GM12801 (cell line): Measurements from ENCODE around the gene ALX1.

Source experiments
- TF ChIP-seq, protein P1 (sequence below): IDR thresholded peaks from one replicate; pipeline ENCODE4 v1.5.1; 2011; ENCODE audit warnings: control low read depth; ENCODE audit not compliant: insufficient read length; ENCODE audit errors: extremely low read depth

ALX1 gene

GRCh38 chr12:85308374-85308773 lies 28.4 kb downstream of the ALX1 start:
- TF ChIP-seq, protein P1, sequence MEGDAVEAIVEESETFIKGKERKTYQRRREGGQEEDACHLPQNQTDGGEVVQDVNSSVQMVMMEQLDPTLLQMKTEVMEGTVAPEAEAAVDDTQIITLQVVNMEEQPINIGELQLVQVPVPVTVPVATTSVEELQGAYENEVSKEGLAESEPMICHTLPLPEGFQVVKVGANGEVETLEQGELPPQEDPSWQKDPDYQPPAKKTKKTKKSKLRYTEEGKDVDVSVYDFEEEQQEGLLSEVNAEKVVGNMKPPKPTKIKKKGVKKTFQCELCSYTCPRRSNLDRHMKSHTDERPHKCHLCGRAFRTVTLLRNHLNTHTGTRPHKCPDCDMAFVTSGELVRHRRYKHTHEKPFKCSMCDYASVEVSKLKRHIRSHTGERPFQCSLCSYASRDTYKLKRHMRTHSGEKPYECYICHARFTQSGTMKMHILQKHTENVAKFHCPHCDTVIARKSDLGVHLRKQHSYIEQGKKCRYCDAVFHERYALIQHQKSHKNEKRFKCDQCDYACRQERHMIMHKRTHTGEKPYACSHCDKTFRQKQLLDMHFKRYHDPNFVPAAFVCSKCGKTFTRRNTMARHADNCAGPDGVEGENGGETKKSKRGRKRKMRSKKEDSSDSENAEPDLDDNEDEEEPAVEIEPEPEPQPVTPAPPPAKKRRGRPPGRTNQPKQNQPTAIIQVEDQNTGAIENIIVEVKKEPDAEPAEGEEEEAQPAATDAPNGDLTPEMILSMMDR, result no peak

DNA sequence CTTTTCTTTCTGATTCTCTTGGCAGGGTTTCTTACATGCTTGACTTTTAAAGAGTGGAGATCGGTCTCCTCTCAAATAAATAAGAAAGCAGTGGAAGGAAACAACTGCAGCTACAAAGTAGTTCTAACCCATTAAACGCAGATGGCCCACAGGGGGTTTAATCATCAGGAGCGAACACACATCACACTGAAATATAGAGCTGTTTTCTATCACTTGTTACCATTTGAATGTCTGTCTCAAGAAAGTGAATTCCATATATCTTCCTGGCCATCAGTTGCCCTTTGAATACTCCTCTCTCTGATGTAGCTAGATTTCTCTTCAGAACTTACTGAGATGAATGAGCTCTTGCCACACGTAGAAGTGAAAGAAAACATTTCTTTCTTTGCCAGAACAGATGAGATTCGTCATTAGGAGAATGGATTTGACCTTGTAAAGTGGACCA lies 29.1 kb downstream of the ALX1 start:
- TF ChIP-seq, protein P1, result no peak

- TF ChIP-seq, protein P1, result no peak
Observed at GRCh38 chr12:85310025-85310424, 30.0 kb downstream of the ALX1 start.

DNA sequence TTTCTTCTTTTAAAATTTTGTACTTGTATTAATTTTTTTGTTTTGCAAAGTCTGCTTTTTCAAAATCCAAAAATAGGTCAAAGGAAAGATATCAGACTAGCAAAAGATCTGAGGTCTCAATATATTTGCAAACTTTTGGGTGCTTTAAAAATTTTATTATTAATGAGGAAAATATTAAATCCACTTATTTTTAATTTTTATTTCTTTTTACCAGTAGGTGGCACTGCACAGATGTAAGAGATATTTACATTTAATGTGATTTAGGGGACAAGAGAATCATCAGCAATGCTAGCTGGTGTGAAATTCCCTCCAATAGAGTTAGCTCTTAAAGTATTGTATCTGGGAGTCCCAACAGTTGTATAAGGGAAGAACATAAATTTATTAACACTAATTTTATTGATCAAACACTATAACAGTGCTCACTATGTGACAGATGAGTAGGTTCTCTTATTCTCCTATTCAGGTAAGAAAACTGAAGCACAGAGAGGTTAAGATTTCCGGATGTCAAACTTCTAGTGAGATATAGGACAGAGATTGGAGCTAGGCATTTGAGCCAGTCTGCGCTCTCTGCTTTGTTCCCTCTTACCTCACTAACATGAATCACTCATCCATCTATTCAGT lies 30.5 kb downstream of the ALX1 start:
- TF ChIP-seq, protein P1, result no peak

- TF ChIP-seq, protein P1, result no peak
Observed at GRCh38 chr12:85322715-85323114, 42.7 kb downstream of the ALX1 start.

DNA sequence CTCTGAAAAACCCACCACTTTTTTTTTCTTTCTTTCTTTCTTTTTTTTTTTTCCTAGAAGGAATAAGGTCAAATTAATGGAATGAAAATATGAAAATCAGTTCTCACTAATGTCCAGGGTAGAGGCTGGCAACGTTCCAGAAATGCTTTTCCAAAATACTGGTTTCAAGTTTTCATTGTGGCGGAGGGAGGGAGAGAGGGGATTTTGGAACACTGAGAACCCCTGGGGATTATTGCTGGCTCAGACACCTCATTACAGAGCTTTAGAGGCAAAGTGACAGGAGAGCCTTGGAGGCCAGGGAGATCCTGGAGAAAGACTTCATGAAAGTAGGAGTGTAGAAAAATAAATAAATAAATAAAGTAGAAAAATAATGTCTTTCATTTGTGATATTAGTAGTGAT lies 45.4 kb downstream of the ALX1 start:
- TF ChIP-seq, protein P1, result no peak

DNA sequence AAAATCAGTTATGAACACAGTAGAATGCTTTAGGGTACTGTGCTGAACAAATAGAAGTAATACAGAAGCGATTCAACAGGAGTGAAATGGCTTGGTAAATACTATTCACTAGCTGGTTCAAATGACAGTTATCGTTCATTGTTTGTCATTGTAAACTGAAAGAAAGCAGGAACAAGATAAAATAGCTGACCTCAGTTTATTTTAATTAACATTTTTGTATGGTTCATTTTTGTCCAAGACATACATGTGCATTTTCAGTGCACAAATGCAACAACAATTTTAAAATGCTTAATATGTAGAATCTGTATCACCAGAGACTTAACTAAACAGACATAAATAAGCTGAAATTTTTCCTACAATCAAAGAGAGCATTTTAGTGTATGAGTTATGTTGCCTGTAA lies 49.9 kb downstream of the ALX1 start:
- TF ChIP-seq, protein P1, result no peak
